Ishikawa (cell line): ENCODE data around the gene AFAP1L1.

Source experiments
- CEBPB ChIP-seq: IDR thresholded peaks from 2 replicates; pipeline ENCODE4 v1.6.1; 2012
- NFIC ChIP-seq: IDR thresholded peaks from 2 replicates; pipeline ENCODE4 v1.6.1; 2012
- TF ChIP-seq, protein P1 (sequence below): IDR thresholded peaks from 2 replicates; pipeline ENCODE4 v1.6.1; 2012; ENCODE audit warnings: low read depth, mild to moderate bottlenecking

GRCh38 chr5:149240354-149240998, 31.2 kb upstream of the AFAP1L1 start:
- TF ChIP-seq CEBPB (no peak), NFIC (no peak)
- TF ChIP-seq, protein P1, sequence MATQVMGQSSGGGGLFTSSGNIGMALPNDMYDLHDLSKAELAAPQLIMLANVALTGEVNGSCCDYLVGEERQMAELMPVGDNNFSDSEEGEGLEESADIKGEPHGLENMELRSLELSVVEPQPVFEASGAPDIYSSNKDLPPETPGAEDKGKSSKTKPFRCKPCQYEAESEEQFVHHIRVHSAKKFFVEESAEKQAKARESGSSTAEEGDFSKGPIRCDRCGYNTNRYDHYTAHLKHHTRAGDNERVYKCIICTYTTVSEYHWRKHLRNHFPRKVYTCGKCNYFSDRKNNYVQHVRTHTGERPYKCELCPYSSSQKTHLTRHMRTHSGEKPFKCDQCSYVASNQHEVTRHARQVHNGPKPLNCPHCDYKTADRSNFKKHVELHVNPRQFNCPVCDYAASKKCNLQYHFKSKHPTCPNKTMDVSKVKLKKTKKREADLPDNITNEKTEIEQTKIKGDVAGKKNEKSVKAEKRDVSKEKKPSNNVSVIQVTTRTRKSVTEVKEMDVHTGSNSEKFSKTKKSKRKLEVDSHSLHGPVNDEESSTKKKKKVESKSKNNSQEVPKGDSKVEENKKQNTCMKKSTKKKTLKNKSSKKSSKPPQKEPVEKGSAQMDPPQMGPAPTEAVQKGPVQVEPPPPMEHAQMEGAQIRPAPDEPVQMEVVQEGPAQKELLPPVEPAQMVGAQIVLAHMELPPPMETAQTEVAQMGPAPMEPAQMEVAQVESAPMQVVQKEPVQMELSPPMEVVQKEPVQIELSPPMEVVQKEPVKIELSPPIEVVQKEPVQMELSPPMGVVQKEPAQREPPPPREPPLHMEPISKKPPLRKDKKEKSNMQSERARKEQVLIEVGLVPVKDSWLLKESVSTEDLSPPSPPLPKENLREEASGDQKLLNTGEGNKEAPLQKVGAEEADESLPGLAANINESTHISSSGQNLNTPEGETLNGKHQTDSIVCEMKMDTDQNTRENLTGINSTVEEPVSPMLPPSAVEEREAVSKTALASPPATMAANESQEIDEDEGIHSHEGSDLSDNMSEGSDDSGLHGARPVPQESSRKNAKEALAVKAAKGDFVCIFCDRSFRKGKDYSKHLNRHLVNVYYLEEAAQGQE = no peak
